ENCODE measurements around the gene ENO4.

The ENO4 gene

DNA sequence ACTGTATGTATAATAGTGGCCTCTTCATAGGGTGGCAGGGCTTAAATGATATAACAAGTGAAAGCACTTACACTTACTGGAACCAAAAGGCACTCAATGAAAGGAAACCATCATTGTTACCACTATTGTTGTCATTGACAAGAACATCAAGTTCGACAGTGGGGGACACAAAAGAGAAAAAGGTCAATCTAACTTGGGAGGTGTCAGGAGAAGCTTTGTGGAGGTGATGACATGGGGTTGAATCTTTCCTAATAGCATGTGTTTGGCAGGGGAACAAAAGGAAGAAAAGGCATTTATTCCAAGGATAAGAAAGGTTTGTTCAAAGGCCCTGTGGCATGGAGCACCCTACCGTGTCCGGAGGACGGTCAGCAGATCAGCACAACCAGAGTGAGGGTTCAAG, 18.2 kb upstream of the ENO4 start:
- no peak for DNase-seq

DNA sequence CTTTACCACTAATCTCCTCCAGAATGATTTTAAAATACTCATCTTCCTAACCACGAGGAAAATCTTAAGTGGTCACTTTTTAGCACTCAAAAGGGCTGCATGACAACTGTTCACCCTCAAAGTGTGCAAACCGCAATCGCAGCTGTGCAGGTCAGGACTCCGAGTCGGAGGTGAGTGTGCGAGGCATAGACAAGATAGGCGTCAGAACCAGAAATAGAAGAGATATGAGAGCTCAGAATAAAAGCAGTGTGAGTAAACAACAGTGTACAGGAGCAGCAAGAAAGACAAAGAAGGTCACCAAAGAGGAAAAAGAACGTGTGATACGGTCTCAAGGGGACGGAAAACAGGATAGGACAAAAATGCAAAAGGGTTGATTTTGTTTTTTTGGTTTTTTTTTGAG, 17.5 kb upstream of the ENO4 start:
- no peak for DNase-seq

DNA sequence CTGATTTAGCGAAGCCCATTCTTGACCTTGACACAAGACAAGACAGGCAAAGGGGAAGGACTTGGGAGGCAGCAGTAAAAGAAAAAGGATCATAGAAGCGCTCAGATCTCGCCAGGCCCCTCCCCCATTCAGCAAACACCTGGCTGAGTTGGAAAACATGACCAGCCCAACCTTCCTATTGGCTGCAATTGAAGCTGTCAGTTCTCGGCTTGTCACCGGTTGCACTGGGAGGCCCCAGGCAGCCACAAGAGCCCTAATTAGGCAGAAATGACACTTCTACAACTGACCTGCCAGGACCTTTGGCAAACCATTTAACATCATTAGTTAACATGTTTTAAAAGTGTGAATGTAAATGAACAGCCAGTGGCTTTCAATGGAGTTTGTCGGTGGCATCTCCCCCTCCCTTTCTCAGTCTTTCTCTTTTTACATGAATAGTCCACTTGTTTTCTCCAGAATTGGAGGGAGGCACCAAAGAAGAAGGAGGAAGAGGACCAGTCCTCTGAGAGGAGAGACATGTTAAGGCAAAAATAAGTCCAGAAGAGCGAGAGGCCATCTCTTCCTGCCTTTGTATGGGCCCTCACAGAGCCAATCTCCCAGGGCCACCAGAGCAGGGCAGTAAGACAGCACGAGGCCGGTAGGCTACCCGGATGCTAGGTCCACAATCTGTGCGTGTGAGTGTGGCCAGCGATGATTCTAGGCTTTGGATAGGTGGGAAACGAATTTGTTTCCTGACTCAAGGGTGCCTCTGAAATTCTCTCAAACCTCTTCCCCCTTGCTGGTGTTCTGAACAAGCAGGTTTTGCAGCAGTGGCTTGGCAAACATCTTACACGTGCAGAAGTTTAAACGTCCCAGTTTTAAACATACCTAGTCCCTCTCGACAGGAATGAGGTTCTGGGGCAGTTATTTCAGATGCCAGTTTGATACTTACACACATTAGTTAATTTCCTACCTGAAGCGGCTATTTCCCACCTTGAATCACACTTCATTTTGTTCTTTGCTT, 15.0 kb upstream of the ENO4 start:
- no peak for DNase-seq

DNA sequence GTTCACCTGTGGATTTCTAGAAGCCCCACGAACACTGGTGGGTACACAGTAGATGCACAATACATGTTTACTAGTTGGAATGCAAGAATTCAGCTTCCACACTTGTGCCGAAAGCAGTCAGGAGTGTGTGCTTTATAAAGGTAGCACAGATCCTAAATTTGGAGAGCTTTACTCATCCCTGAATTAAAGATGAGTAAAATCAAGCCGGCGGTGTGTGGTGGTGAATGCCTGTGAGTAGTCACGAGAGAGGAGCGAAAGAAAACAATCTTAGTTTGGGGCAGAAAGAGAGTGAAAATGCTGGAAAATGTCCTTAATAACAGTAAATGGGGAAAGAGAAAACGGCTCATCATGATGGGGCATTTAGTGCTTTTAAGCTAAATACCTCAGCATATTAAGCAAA, 13.6 kb upstream of the ENO4 start:
- no peak for DNase-seq

DNA sequence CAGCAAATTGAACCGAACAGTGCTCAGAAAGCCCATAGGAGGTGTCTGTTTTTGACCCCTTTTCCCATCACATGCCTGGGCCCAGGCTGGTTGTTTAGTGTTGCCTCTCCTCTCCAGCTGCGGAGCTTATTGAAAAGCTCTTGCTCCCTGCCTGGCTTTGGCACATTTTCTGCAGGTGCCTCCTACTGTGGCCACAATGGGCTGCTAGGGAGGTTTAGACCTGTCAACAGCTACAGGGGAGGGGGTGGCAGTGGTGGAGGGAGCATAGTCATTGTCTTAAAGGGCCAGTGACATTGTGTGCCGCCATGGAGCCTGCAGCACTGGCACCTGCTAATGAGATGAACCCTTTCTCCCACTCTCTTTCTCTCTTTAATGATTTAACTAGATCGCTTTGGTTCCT, 13.2 kb upstream of the ENO4 start:
- DNase-seq = no peak

DNA sequence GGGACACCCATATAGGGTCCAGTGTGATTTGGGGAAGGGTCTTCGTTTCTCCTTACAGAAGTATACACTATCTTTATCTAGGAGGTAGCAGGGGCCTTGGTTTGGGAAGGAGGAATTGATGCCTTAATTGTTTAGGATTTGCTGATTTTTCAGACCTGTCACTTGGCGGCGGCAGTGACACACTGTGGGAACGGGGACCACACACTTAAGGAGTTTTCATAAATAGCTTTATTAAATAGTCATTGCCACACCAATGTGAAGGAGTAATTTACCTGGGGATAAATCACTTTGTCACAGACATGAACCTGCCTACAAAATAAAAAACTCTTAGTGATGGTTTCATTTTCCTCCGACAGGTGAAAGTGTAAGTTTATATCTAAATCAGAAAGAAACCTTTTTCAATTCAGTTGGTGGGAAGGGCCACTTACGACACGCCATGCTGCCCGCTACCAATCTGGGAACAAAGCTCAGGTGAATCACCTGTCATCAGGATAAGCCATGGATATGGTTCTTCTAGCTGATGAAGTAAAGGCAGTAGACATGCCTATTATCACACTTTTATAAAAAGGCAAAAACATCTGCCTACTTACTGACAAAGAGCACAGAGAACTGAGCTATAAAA, 12.3 kb upstream of the ENO4 start:
- no peak for DNase-seq

DNA sequence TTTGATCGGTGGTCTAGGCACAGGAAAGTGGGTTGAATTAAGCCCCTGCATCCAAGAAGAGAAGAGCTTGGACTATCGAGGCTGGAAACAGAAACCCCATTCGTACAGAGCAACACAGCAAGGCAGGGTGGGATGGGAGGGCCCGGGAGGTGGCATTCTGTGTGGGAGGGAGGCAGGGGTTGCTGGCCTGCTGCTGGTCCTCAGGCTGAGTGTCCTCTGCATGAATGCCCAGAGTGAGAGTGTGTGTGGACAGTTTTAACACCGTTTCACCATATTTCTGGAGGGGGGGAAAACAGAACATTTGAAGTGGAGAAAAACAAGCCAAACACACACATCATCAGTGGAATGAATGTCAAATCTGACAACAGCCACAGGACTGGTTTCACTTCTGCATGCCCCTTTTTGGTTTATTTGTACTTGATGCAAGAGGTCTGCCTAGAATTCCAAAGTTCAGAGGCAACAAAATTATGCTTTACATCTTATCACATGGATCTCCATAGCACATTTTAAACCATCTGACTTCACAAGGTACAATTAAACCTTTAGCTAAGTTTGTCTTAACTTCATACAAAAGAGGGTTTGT, 11.1 kb upstream of the ENO4 start:
- no peak for DNase-seq

DNA sequence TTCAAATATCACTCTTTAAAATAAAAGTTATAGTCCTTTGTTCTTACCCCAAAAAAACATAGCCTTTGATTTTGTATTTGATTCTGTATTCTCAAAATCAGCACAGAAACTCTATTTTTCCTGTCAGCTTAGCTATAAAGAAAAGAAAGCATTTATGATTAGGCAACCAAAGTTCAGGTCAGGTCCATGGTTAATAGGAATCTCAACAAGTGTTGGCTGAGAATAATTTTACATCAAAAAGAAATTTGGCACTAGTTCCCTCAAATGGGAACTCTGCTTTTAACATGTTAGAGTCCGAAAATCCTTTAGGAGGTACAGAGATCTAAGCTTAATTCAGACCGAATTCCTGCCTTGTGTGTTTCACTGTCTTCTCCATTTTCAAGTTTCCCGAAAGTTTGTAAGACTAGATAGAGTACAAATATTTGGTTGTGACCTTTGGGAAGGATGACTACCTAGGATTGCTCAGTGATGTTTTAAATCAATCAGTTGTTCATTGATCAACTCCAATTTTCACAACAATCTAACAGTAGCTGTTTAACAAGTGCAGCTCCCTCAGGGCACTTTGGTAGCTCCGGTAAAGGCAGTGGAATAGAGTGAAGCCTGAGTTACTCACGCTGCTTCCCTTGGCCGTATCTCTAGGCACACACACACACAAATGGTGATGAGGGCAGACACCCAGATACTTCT, 8.8 kb upstream of the ENO4 start:
- DNase-seq = no peak

DNA sequence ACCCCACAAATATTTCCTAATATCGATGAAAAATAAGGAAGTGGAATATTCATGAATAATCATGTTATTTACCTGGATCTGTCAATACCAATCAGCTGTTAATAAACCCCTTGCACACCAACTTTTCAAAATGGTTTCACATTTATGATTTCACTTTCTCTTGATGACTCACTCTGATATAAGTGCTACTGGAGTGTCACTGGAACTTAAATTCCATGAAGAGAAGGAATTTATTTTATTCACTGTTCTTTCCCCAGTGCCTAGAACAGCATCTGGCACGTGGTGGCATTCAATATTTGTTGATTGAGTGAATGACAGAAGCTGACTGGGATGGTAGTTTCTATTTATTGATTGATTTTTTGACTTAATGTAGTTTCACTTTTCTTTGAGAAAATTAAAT, 3.5 kb upstream of the ENO4 start:
- DNase-seq = no peak

DNA sequence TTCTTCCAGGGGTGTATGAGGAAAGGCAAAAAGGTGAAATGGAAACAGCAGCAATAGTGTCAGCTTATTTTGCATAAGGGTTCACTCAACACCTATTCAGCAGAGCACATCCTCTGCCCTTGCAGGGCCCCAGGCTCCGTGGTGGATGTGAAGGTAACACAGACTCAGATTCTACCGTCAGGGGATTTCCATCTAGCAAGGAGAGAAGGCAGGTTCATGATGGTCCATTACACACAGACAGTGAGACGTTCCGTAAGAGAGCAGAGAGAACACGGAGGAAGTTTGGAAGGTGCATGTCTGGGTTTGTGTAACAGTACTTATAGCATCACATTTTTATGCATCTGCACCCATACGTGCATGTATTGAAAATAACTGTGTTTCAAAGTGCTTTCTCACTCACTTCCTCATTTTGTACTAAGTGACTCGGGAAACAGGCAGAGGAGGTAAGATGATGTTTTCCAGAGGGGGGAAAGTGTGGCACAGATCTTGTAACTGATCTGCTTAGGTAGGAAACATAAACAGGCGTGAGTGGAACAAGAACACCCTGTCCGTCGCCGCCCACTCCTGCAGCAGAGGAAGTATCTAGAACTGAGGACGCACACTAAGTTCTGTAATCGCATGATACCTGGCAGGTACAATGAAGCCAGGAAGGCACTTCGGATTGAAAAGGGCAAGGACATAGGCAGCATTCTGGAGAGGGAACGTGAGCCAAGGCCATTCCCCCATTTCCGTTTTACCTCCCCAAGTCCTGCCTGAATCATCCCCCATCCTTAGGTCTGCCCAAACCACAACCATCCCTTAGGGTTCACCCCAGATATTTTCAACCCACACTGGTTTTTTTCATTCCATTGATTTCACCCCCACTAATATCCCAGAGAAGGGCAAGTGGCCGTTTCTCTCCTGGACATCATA, 1.0 kb upstream of the ENO4 start:
- DNase-seq = peak; percentile 32

DNA sequence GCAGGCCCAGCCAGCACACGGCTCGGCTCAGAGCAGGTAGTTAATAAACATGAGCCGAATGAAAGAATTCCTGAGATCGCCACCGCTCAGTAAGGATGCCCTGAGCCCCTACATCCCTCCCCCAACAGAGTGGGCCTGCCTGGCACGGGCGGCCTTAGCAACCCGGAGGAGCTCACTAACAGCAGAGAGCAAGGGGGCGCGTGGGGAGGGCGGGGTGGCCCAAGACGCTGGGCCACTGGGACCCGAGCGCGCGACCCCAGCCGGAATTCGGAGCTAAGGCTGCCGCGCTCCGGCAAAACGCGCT, 403 bp upstream of the ENO4 start:
- DNase-seq = no peak

DNA sequence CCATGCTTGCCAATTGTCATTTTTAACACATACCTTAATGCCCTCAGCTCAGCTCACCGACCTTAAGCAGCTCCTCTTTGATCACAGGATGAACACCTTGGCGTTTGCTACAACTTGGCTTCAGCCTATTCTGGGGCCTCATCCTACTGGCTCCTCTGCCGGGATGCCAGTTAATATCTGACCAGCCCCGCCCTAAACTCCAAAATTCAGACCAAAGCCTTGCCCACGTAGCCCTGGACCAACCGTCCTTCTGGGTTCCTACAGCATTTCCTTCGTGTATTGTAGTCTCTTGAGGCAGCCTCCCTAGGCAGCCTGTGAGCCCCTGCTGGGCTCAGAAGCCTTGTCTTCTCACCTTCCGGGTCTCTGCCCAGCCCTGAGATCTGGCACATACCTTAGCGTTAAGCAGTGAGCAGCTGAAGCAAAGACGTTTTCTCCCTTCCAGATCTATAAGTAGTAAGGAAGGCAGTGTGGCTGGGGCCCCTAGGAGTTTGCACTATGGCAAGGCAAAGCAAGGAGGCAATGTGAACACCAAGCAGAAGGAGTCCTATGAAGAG, 836 bp downstream of the ENO4 start:
- no peak for DNase-seq

DNA sequence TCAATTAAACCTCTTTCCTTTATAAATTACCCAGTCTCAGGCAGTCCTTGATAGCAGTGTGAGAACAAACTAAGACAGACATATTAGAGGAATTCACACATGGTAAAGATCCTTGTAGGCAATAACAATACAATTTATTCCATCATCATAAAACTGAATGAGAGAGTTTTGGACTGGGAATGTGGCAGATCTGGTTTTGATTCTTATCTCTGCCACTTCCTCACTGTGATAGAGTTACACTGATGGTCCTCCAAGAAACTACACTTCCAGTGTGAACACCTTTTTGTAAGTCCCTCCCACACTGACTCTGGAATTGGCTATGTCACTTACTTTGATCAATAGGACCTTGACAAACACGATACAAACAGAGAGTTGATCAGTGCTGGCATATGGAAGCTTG, 2.9 kb downstream of the ENO4 start:
- no peak for DNase-seq

DNA sequence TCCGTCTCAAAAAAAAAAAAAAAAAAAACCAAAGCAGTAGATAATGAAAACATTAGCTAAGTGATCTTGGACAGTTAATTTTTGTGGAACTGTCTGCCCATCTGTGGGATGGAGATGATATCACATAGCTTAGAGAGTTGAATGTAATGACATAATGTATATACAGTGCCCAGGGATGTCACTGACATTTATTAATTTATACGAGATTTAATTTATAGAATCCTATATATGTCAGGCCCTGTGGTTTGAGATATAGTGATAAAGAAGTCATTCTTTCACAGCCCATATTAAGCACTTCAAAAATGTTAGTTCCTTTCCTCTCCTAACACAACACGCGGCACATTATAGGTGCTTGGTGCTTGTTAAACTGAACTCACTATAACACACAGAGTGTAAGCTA, 4.0 kb downstream of the ENO4 start:
- DNase-seq = no peak

DNA sequence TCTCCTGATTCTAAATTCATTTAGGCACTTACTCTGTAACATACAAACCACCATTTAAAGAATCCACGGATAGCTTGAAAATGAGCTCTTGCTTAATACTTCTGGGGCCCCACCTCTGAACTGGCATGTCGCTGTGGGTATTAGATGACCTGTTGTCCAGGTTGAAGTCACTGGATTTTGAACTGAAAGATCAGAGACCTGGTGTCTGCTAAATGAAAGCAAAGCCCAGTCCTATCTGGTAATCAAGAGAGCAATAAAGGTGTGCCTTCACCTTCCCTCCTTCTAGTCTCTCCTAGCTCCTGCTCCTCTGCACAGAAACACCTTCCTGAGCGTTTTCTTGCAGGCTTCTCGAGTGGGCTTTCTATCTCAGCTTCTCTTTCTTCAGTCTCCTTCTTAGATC, 4.4 kb downstream of the ENO4 start:
- DNase-seq = no peak

DNA sequence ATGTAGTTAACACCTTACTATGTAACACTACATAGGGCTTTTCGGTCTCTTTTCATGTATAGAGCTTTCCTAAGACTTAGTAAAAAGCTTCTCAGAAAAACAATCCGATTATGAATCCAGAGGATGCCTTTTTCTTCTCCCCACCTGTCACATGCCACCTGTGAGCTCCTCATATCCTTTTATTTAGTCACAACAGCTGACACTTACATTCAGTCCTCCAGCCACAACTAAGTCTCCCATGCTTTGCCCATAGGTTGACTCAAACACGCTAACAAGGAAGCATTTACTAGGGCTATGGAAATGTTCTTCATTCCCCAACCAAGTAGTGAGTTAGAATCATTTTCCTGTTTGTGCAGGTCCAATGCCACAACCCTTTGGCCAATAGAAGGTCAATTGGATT, 7.9 kb downstream of the ENO4 start:
- no peak for DNase-seq

DNA sequence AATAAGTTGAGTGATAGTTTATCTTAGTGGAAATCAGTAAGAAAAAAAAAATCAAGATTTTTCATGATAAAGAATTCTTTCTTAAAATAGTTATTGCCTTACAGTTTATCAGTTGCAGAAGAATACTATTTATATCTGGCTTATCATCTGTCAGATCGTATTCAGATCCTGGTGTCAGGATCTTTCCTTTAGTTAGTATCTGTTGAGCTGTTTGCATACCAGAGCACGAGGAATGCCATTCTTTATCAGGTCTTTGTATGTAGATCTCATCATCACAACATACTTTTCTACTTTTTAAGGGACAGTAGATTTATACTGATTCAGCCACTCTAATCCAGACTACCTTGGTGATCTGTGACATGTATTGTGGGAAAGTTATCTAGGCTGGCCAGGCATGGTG, 12.5 kb downstream of the ENO4 start:
- no peak for DNase-seq

DNA sequence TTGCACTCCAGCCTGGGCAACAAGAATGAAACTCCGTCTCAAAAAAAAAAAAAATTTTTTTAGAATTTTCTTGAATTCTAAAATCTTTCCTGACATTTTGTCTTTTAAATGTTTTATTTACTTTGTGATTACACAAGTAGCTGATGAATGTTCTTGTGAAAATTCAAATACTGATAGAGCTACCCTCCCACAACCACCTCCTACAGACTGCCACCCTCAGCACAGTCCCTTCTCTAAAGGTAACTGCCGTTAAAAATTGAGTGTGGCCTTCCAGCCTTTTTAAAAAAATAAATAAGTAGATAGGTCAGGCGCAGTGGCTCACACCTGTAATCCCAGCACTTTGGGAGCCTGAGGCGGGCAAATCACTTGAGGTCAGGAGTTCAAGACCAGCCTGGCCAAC, 15.1 kb downstream of the ENO4 start:
- no peak for DNase-seq

DNA sequence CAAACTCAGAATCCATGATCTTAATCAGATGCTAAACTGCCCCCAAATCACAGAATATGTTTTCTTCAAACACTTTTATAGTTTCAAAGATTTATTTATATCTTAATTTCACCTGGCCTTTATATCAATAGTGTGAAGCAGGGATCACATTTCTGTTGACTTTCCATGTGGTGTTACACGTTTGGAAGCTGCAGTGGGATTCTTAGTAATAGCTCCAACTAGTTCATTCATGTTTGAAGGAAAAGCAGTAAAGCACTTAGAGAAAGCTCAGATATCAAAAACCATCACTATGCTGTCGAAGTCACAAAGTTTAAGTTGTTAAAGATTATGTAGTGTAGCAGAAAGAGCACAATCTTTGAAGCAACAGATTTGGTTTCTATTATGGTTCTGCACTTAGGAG, 16.8 kb downstream of the ENO4 start:
- no peak for DNase-seq

DNA sequence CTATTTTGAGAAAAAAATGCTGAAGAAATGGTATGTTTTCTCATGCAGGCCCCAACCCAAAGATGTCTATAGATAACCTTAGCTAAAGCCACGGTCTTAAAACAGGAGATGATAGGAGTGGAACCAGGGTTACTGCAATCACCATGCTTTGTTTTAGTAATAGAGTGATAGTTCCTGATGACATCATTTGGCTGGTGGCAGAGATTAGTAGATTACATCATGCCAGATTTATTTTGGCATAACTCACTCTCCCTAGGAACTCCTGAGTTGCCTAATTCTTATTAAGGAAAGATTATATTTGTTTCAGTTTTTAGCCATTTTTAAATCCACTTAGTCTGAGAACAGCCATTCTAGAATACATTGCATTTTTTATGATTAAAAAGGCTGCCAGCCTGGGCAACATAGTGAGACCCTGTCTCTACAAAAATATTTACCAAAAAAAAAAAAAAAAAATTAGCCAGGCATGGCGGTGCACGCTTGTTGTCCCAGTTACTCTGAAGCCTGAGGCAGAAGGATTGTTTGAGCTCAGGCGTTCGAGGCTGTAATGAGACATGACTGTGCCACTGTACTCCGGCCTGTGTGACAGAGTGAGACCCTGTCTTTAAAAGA, 17.8 kb downstream of the ENO4 start:
- no peak for DNase-seq

DNA sequence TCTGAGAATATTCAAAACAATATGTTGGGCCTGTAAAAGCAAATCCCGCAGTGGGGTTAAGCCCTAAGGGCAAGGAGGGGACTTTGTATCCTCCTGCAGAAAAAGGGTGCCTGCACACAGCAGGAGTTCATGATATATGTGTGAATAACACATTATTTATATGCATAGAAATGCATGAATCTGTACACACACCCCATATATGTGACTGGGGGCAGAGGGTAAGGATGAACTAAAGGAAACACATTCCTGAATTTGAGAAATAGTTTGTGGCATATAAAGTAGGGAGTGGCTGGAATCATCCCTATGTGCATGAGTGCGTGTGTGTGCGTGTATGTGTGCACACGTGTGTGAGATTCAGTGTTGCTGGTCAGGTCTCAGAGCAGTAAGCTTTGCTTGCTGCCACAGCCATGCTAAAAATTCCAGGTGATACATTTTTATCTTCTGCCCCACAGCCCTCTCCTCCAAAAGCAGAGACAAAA, 18.9 kb downstream of the ENO4 start:
- no peak for DNase-seq

DNA sequence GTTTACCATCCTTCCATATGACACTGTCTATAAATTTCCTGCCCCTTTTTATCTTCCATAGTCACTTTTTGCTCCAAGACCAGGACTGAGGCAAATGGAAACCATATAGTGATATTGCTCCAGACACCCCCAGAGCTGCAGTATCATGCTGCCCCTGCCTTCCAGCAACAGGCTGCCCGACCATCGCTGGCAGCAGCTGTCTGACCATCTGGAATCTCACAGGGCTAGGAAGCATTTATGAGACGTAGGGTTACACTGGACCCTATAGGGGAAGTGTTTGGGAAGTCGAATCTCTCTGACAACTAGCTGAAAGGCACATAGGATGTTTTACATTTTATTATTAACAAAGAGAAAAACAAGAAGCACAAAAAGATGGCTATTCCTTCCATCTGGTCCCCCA, 19.4 kb downstream of the ENO4 start:
- DNase-seq = no peak

Data from CD4-positive, alpha-beta T cell treated with Interferon gamma for 1 hour (primary cell).